GM12878 (cell line): Measurements from ENCODE around the gene CDX4. TPM values are rescaled to one million over a fixed set of nuclear protein-coding genes. Genes with fewer than 3 reads are reported as not detected.

ENCODE experiments used
- ATAC-seq: fragments of 200-7000 bp; cut with Tn5 transposase; 3 replicates; pipeline ENCODE4 v1.9.1; 2020; ENCODE audit warnings: mild to moderate bottlenecking, moderate library complexity
- BruUV-seq: library from RNA; stranded (reverse); fragments of 400-500 nt; replicated peaks from 2 replicates; lab custom pipeline; 2021; lab: Mats Ljungman, UMichigan
- CTCF ChIA-PET: fragments of 300-600 bp; sonication (Branson Sonifier 250); formaldehyde crosslinking; extraction: SDS; loops from one replicate; lab custom pipeline; 2021; ENCODE audit warnings: inconsistent platforms; lab: Yijun Ruan, JAX
- POLR2A ChIA-PET: fragments of 350-600 bp; formaldehyde crosslinking; extraction: SDS; loops from one replicate; lab custom pipeline; 2021; ENCODE audit warnings: inconsistent platforms; lab: Charles Lee
- RAD21 ChIA-PET: fragments of 300-600 bp; sonication (Branson Sonifier 250); formaldehyde crosslinking; loops from one replicate; lab custom pipeline; 2023; ENCODE audit warnings: antibody characterized with exemption; ENCODE audit not compliant: unreplicated experiment; lab: Charles Lee
- SMC1A ChIA-PET: fragments of 300-600 bp; sonication (Branson Sonifier 250); formaldehyde crosslinking; loops from one replicate; lab custom pipeline; 2023; ENCODE audit not compliant: unreplicated experiment, uncharacterized antibody; lab: Charles Lee
- DNase-seq: peaks from one replicate; pipeline ENCODE4 v3.0.0-alpha.2; 2011; ENCODE audit warnings: low read depth, low spot score
- FAIRE-seq: peaks from 3 replicates; lab custom pipeline; 2011; peaks lifted over from hg19 to GRCh38; lab: Jason Lieb, UNC
- H2AFZ ChIP-seq: 2 replicates; pipeline ENCODE4 v1.6.0; 2011; ENCODE audit warnings: low read depth, low read length, control low read depth; ENCODE audit not compliant: control insufficient read depth
- H3K27ac ChIP-seq: 2 replicates; pipeline ENCODE4 v1.5.1; 2011; ENCODE audit warnings: control low read depth; ENCODE audit not compliant: control insufficient read depth, insufficient read depth
- H3K27me3 ChIP-seq, 2 experiments: replicated peaks in 1 of 2; 2 replicates each; pipeline versions ENCODE4 v1.6.0 to v1.6.1; 2011; ENCODE audit warnings: low read length in 1 of 2; ENCODE audit not compliant: control insufficient read depth in 2 of 2, insufficient read depth in 2 of 2
- H3K36me3 ChIP-seq, 2 experiments: 2 replicates each; pipeline ENCODE4 v1.5.1; 2011; ENCODE audit warnings: low read length in 1 of 2; ENCODE audit not compliant: control insufficient read depth in 2 of 2, insufficient read depth in 2 of 2
- H3K4me1 ChIP-seq: 2 replicates; pipeline ENCODE4 v1.6.1; 2011; ENCODE audit warnings: mild to moderate bottlenecking, low read length, moderate library complexity, mixed read lengths; ENCODE audit not compliant: control insufficient read depth, insufficient read depth
- H3K4me2 ChIP-seq: 2 replicates; pipeline ENCODE4 v1.6.0; 2011; ENCODE audit warnings: control low read depth; ENCODE audit not compliant: control insufficient read depth, insufficient read depth
- H3K4me3 ChIP-seq: fragments of 200-600 bp; sonication (generic); 2 replicates; pipeline ENCODE4 v1.5.1; 2016
- H3K79me2 ChIP-seq: 2 replicates; pipeline ENCODE4 v1.6.0; 2011; ENCODE audit warnings: low read length; ENCODE audit not compliant: control insufficient read depth, insufficient read depth
- H3K9ac ChIP-seq: 2 replicates; pipeline ENCODE4 v1.8.0; 2011; ENCODE audit warnings: low read length, control low read depth, mixed read lengths; ENCODE audit not compliant: control insufficient read depth, insufficient read depth
- H3K9me3 ChIP-seq: replicated peaks from 3 replicates; pipeline ENCODE4 v1.5.1; 2011; ENCODE audit warnings: mild to moderate bottlenecking, low read length; ENCODE audit not compliant: control insufficient read depth, insufficient read depth
- H4K20me1 ChIP-seq: 2 replicates; pipeline ENCODE4 v1.6.0; 2011; ENCODE audit not compliant: control insufficient read depth, insufficient read depth
- BACH1 ChIP-seq: fragments of 450-650 bp; IDR thresholded peaks from 2 replicates; pipeline ENCODE4 v1.6.1; 2017; ENCODE audit warnings: mild to moderate bottlenecking, borderline replicate concordance
- BCL11A ChIP-seq: IDR thresholded peaks from 2 replicates; pipeline ENCODE4 v1.6.1; 2011; ENCODE audit warnings: low read depth, low read length
- BRCA1 ChIP-seq: IDR thresholded peaks from 2 replicates; pipeline ENCODE4 v1.6.1; 2011; ENCODE audit warnings: low read depth, low read length, improper control_type of control experiment
- CREM ChIP-seq: IDR thresholded peaks from 2 replicates; pipeline ENCODE4 v1.6.1; 2014; ENCODE audit warnings: antibody characterized with exemption, low read depth
- EGR1 ChIP-seq, 2 experiments: IDR thresholded peaks; 1 replicate in 1 of 2; 2 replicates in 1 of 2; pipeline ENCODE4 v1.6.1; 2011 to 2012; ENCODE audit warnings: low read depth in 2 of 2, low read length in 2 of 2, borderline replicate concordance in 1 of 2, mild to moderate bottlenecking in 1 of 2, moderate library complexity in 1 of 2
- HDAC2 ChIP-seq: fragments of 200-600 bp; sonication (generic); IDR thresholded peaks from 2 replicates; pipeline ENCODE4 v1.6.1; 2017
- MTA3 ChIP-seq: IDR thresholded peaks from 2 replicates; pipeline ENCODE4 v1.6.1; 2012; ENCODE audit warnings: low read length, inconsistent platforms, borderline replicate concordance
- NFYA ChIP-seq: IDR thresholded peaks from 2 replicates; pipeline ENCODE4 v1.6.1; 2011; ENCODE audit warnings: low read depth, mild to moderate bottlenecking, low read length, improper control_type of control experiment, borderline replicate concordance
- NRF1 ChIP-seq: conservative IDR thresholded peaks from 2 replicates; pipeline ENCODE4 v1.6.1; 2011; ENCODE audit warnings: mild to moderate bottlenecking, low read depth, low read length, improper control_type of control experiment
- SIX5 ChIP-seq: IDR thresholded peaks from 2 replicates; pipeline ENCODE4 v1.6.1; 2011; ENCODE audit warnings: mild to moderate bottlenecking, low read depth, low read length, moderate library complexity; ENCODE audit not compliant: severe bottlenecking
- SUPT20H ChIP-seq: IDR thresholded peaks from 2 replicates; pipeline ENCODE4 v1.6.1; 2011; ENCODE audit warnings: low read depth, mild to moderate bottlenecking, low read length, moderate library complexity, borderline replicate concordance; ENCODE audit not compliant: control insufficient read depth
- TARDBP ChIP-seq: IDR thresholded peaks from 2 replicates; pipeline ENCODE4 v1.6.1; 2016; ENCODE audit warnings: borderline replicate concordance
- ZZZ3 ChIP-seq: IDR thresholded peaks from 2 replicates; pipeline ENCODE4 v1.6.1; 2011; ENCODE audit warnings: low read depth; ENCODE audit not compliant: control insufficient read depth, insufficient read length
- WGBS: methylation state at CpG from one replicate; pipeline ENCODE4 v1.1.6; 2016; ENCODE audit warnings: low lambda C conversion rate; ENCODE audit not compliant: insufficient replicate concordance, insufficient coverage; ENCODE audit errors: missing lambda C conversion rate; 5-methylcytosine and 5-hydroxymethylcytosine counted together
- in situ Hi-C: fragments of 300-500 bp; cut with MboI; formaldehyde crosslinking; loops from 9 replicates; pipeline ENCODE4 v1.14.3; 2018; ENCODE audit warnings: mixed read lengths
- intact Hi-C: fragments of 100-400 bp; cut with micrococcal nuclease; formaldehyde crosslinking; loops from one replicate; pipeline ENCODE4 v1.14.2; 2022; ENCODE audit not compliant: unreplicated experiment
- polyA plus RNA-seq, 11 experiments: library from polyadenylated mRNA; depleted of rRNA in 4 of 11; unstranded in 6 of 11; stranded (reverse) in 5 of 11; fragments of >200 nt; fragmentation: Nextera tagmentation in 4 of 11; fragmentation: Illumina TruSeq in 1 of 11; extraction: Ambion mirVana in 4 of 11; extraction: Trizol in 1 of 11; gene quantifications; 1 replicate in 1 of 11; 2 replicates in 10 of 11; pipeline versions ENCODE4 v1.2.1 to v1.2.3, GENCODE V29; 2011 to 2016; ENCODE audit warnings: inconsistent platforms in 2 of 11, missing spikeins in 2 of 11, low read depth in 1 of 11
- total RNA-seq, 4 experiments: library from RNA; depleted of rRNA in 3 of 4; stranded (reverse); fragments of >200 nt in 3 of 4; fragmentation: Illumina TruSeq in 1 of 4; extraction: Trizol in 1 of 4; gene quantifications; 2 replicates each; pipeline versions ENCODE4 v1.2.1 to v1.2.3, GENCODE V29; 2013 to 2021
- TF ChIP-seq, protein P1 (sequence below): fragments of 450-650 bp; IDR thresholded peaks from 2 replicates; pipeline ENCODE4 v1.6.1; 2014; ENCODE audit warnings: mild to moderate bottlenecking

Gene CDX4
- total and polyA plus RNA-seq, 10 of the 15 experiments (the other 5 are each of a cell fraction or from before 2014, with no cell fraction given), result not detected

GRCh38 chrX:73455171-73455570 is 8.3 kb downstream of the CDX4 start:
- DNase-seq, result no peak
- TF ChIP-seq CREM, result no peak
- TF ChIP-seq EGR1 (IDR thresholded peaks at IDR 0.05; ENCODE audit: borderline replicate concordance in 1 of 2, low read depth in 2 of 2, low read length in 2 of 2), result no peak
- no peak for TF ChIP-seq TARDBP
- TF ChIP-seq BRCA1, result no peak
- TF ChIP-seq HDAC2, result no peak
- no peak for TF ChIP-seq ZZZ3
- TF ChIP-seq SIX5, result no peak
- no peak for TF ChIP-seq SUPT20H
- TF ChIP-seq, protein P1, sequence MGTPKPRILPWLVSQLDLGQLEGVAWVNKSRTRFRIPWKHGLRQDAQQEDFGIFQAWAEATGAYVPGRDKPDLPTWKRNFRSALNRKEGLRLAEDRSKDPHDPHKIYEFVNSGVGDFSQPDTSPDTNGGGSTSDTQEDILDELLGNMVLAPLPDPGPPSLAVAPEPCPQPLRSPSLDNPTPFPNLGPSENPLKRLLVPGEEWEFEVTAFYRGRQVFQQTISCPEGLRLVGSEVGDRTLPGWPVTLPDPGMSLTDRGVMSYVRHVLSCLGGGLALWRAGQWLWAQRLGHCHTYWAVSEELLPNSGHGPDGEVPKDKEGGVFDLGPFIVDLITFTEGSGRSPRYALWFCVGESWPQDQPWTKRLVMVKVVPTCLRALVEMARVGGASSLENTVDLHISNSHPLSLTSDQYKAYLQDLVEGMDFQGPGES, result no peak
- TF ChIP-seq MTA3, result no peak
- no peak for TF ChIP-seq NFYA
- no peak for TF ChIP-seq BCL11A
- no peak for TF ChIP-seq NRF1
- TF ChIP-seq BACH1, result no peak
- Histone ChIP-seq H3K36me3 (no peaks in the 10 kb centered on the region), H3K9me3 (no peaks in the 10 kb centered on the region), H3K4me3 (no peak overlapping the region), H3K27ac (no peak overlapping the region), H3K4me1 (no peaks in the 10 kb centered on the region), H2AFZ (no peak overlapping the region), H3K9ac (no peak overlapping the region), H4K20me1 (no peaks in the 10 kb centered on the region), H3K27me3 (no peaks in the 10 kb centered on the region), H3K79me2 (no peaks in the 10 kb centered on the region), H3K4me2 (no peak overlapping the region)
- no TSS peak for BruUV-seq
- 33% methylated on average over 1 of the region's 1 CpG for WGBS
- ChIA-PET SMC1A (no interaction called here), CTCF (interaction anchor here (1.2 kb wide), 1 partner anchor 18 kb away, joined by 4 read pairs; no protein-coding TSS in a partner anchor), RAD21 (no interaction called here), POLR2A (no interaction called here)
- no peak for ATAC-seq
- FAIRE-seq, result no peak
- intact Hi-C loops (no loop called here), in situ Hi-C loops (no loop called here)
